ENCODE data around the gene CCSER1.

Gene CCSER1

DNA sequence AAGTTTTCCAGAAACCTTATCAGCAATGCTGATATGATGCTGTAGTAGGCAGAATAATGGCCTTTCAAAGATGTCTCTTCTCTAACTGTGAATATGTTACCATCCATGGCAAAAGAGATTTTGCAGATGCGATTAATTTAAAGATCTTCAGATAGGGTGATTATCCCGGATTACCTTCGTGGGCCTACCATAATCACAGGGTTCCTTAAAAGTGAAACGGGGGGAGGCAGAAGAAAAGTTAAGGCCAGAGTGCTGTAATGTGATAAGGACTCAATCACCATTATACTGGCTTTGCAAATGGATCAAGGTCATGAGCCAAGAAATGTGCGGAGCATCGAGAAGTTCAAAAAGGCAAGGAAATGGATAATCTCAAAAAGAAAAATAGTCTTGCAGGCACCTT is 459.6 kb downstream of the CCSER1 start:
- no peak for DNase-seq (ENCODE audit: low spot score)
- TF ChIP-seq, protein P1, sequence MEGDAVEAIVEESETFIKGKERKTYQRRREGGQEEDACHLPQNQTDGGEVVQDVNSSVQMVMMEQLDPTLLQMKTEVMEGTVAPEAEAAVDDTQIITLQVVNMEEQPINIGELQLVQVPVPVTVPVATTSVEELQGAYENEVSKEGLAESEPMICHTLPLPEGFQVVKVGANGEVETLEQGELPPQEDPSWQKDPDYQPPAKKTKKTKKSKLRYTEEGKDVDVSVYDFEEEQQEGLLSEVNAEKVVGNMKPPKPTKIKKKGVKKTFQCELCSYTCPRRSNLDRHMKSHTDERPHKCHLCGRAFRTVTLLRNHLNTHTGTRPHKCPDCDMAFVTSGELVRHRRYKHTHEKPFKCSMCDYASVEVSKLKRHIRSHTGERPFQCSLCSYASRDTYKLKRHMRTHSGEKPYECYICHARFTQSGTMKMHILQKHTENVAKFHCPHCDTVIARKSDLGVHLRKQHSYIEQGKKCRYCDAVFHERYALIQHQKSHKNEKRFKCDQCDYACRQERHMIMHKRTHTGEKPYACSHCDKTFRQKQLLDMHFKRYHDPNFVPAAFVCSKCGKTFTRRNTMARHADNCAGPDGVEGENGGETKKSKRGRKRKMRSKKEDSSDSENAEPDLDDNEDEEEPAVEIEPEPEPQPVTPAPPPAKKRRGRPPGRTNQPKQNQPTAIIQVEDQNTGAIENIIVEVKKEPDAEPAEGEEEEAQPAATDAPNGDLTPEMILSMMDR (IDR thresholded peaks at IDR 0.05; ENCODE audit: borderline replicate concordance, control extremely low read depth, extremely low read depth, insufficient read depth, missing control alignments): no peak
- in situ Hi-C loops (cut with MboI; ENCODE audit: low sequenced_read_pairs, unreplicated experiment): no loop called here

DNA sequence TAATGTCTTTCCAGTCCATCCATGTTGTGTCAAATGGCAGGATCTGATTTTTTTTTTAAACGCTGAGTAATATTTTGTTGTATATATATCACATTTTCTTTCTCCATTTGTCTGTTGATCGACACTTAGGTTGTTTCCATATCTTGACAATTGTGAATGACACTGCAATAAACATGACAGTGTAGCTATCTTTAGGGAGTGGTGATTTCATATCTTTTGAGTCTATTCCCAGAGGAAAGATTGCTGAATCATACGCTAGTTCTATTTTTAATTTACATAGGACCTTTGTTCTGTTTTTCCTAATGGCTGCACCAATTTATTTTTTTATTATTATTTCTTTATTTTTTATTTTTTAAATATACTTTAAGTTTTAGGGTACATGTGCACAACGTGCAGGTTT is 470.7 kb downstream of the CCSER1 start:
- TF ChIP-seq, protein P1 (IDR thresholded peaks at IDR 0.05; ENCODE audit: borderline replicate concordance, control extremely low read depth, extremely low read depth, insufficient read depth, missing control alignments): no peak
- in situ Hi-C loops (cut with MboI; ENCODE audit: low sequenced_read_pairs, unreplicated experiment): no loop called here
- DNase-seq (ENCODE audit: low spot score): no peak

DNA sequence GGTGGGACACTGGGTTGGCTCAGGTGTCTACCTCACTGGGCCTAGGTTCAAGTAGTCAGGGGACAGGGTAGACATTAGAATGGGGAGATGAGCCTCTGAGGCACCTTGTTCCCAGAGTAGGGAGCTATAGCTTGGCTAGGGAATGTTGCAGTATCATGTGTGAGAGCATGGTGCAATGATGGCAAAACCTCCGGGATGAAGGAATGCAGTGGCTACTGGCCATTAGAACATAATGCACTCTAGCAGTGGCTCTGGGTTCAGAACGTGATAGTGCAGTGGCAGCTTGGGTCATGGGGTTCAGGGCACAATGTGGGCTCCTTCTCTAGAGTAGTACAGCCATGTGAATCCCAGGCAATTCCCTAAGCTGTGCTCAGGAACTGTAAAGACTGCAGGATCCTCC is 471.5 kb downstream of the CCSER1 start:
- in situ Hi-C loops (cut with MboI; ENCODE audit: low sequenced_read_pairs, unreplicated experiment): no loop called here
- TF ChIP-seq, protein P1 (IDR thresholded peaks at IDR 0.05; ENCODE audit: borderline replicate concordance, control extremely low read depth, extremely low read depth, insufficient read depth, missing control alignments): no peak

DNA sequence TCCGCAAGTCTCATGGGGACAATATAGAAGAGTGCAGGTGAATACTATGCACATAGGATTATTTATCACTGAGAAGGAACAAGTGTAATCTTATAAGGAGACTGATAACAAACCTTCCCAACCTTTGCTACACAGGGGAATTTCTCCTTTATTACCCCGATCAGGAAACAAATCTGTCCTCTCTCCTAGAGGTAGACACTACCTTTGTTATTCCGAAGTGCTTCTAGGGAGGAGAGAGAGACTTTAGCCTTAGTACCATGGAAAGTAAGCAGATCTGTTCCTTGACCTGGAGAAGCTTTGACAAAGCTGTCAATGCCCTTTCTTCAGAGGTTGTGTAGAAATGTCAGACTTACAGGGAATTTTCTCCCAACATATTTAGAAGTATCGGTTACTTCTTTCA is 475.5 kb downstream of the CCSER1 start:
- DNase-seq (ENCODE audit: low spot score): no peak
- TF ChIP-seq, protein P1 (IDR thresholded peaks at IDR 0.05; ENCODE audit: borderline replicate concordance, control extremely low read depth, extremely low read depth, insufficient read depth, missing control alignments): no peak
- in situ Hi-C loops (cut with MboI; ENCODE audit: low sequenced_read_pairs, unreplicated experiment): no loop called here

More for the DNA sequence above, 471.5 kb downstream of the CCSER1 start:
- no peak for DNase-seq (ENCODE audit: low spot score)

DNA sequence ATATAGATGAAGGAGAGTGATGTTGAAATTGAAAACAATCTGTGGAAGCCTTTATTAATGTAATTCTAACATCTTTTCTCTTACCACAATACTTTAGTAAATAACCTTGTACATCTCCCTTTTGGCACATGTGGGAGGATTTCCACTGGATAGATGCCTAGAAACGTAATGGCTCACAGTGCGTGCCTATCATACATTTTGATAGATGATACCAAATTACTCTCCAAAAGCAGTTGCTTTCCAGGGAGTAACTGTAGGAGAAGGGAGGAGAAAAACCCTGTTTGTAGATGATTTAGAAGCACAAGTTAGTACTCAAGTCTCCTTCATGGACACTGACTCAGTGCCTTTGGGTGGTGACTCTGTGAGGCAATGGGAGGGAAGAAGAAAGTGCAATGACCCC is 476.3 kb downstream of the CCSER1 start:
- TF ChIP-seq, protein P1 (IDR thresholded peaks at IDR 0.05; ENCODE audit: borderline replicate concordance, control extremely low read depth, extremely low read depth, insufficient read depth, missing control alignments): no peak
- in situ Hi-C loops (cut with MboI; ENCODE audit: low sequenced_read_pairs, unreplicated experiment): no loop called here
- no peak for DNase-seq (ENCODE audit: low spot score)

DNA sequence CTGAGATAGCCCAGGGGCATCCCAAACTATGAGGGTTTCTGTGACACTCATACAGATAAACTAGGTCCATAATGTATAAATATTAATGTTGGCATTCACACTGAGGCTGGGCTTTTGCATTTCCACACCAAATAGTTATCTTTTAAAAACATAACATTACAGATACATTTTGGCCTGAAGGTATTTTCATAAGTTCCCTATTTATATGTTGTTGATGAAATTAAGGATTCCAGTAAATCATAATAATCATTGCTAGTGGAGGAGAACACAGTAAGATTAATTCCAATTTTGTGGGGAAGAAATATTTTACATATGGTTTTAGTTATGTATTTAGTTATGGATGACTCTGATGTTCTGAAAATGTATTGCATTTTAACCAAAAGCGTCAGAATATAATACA is 479.6 kb downstream of the CCSER1 start:
- in situ Hi-C loops (cut with MboI; ENCODE audit: low sequenced_read_pairs, unreplicated experiment): no loop called here
- no peak for DNase-seq (ENCODE audit: low spot score)
- TF ChIP-seq, protein P1 (IDR thresholded peaks at IDR 0.05; ENCODE audit: borderline replicate concordance, control extremely low read depth, extremely low read depth, insufficient read depth, missing control alignments): no peak

DNA sequence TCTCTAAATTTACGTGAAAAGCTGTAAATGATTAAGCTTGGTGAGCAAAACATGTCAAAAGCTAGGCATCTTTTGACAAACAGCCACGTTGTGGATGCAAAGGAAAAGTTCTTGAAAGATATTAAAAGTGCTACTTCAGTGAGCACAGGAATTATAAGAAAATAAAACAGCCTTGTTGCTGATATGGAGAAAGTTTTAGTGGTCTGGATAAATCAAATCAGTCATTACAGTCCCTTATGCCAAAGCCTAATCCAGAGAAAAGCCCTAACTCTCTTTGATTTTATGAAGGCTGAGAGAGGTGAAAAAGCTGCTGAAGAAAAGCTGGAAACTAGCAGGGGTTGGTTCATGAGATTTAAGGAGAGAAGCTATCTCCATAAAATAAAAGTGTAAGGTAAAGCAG is 487.2 kb downstream of the CCSER1 start:
- DNase-seq (ENCODE audit: low spot score): no peak
- in situ Hi-C loops (cut with MboI; ENCODE audit: low sequenced_read_pairs, unreplicated experiment): no loop called here
- TF ChIP-seq, protein P1 (IDR thresholded peaks at IDR 0.05; ENCODE audit: borderline replicate concordance, control extremely low read depth, extremely low read depth, insufficient read depth, missing control alignments): no peak

Data from GM13976 (cell line).